ENCODE data around the gene YWHAQ. TPM values are rescaled to one million over a fixed set of nuclear protein-coding genes. Genes with fewer than 3 reads are reported as not detected.

The YWHAQ gene
- total and polyA plus RNA-seq, 4 donors, result 232 to 799 (median 587) TPM

DNA sequence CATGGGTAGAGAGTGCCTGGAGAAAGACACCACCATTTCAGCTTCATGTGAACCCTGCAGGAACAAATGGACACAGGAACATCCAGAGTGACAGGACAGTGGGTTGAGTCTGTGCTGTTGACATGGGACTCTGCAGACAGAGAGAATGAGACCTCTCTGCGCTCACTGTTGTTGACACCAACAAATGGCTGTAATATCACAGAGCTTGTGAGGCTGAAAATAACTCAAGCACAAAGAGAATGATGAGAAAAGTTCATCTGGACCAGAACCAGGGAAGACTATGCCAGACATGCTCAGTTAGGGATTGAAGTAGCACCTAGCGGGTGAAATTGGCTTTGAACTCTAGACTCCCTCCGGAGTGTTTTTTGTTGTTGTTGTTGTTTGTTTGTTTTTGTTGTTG, 37.0 kb upstream of the YWHAQ start:
- Histone ChIP-seq H3K27me3 (ENCODE audit: control insufficient read depth, insufficient read depth, low read length) (no peaks in the 10 kb centered on the region), H3K4me3 (ENCODE audit: low read depth, low read length) (no peak overlapping the region), H3K9me3 (ENCODE audit: control insufficient read depth, insufficient read depth, low read length) (no peaks in the 10 kb centered on the region), H3K36me3 (ENCODE audit: control insufficient read depth, insufficient read depth, low read length) (no peaks in the 10 kb centered on the region), H3K27ac (ENCODE audit: low read depth, low read length) (no peak overlapping the region), H3K4me1 (ENCODE audit: control insufficient read depth, insufficient read depth, low read length) (peaks cover 7% of the 10 kb centered on the region)
- 79% methylated on average over 3 of the region's 3 CpGs for WGBS (ENCODE audit: insufficient coverage)
- DNase-seq (ENCODE audit: low read depth in 4 of 6, low spot score in 6 of 6), result no peak

- Histone ChIP-seq H3K4me1 (ENCODE audit: control insufficient read depth, insufficient read depth, low read length) (peaks cover 11% of the 10 kb centered on the region), H3K27me3 (ENCODE audit: control insufficient read depth, insufficient read depth, low read length) (no peaks in the 10 kb centered on the region), H3K27ac (ENCODE audit: low read depth, low read length) (no peak overlapping the region), H3K4me3 (ENCODE audit: low read depth, low read length) (no peak overlapping the region), H3K36me3 (ENCODE audit: control insufficient read depth, insufficient read depth, low read length) (no peaks in the 10 kb centered on the region), H3K9me3 (ENCODE audit: control insufficient read depth, insufficient read depth, low read length) (no peaks in the 10 kb centered on the region)
- DNase-seq (ENCODE audit: low read depth in 4 of 6, low spot score in 6 of 6), result no peak
- 86% methylated on average over 2 of the region's 3 CpGs for WGBS (ENCODE audit: insufficient coverage)
Observed at GRCh38 chr2:9666306-9666705, 35.5 kb upstream of the YWHAQ start.

- 76% methylated on average over 6 of the region's 9 CpGs for WGBS (ENCODE audit: insufficient coverage)
Observed at GRCh38 chr2:9665898-9666297, 35.1 kb upstream of the YWHAQ start.

DNA sequence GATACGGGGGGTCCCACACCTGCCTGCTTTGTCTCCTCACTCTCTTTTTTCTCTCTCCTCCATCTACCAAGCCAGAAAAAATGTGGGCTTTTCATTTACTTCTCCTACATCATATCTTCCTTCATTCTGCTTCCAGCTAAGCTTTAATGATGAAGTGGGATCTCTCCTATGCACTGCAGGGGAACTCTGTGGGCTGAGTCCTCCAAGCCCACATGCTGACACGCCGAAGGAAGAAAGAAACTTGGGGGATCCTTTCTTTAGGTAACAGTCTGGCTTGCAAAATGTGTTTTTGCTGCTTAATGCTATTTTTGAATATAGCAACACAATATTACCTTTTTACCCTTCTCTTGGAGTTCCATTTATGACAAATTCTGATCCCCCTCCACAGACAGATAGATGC, 33.6 kb upstream of the YWHAQ start:
- Histone ChIP-seq H3K36me3 (ENCODE audit: control insufficient read depth, insufficient read depth, low read length) (no peaks in the 10 kb centered on the region), H3K27me3 (ENCODE audit: control insufficient read depth, insufficient read depth, low read length) (no peaks in the 10 kb centered on the region), H3K9me3 (ENCODE audit: control insufficient read depth, insufficient read depth, low read length) (no peaks in the 10 kb centered on the region), H3K27ac (ENCODE audit: low read depth, low read length) (no peak overlapping the region), H3K4me1 (ENCODE audit: control insufficient read depth, insufficient read depth, low read length) (peaks cover 12% of the 10 kb centered on the region), H3K4me3 (ENCODE audit: low read depth, low read length) (no peak overlapping the region)
- WGBS (ENCODE audit: insufficient coverage), result 70% methylated on average over 1 of the region's 3 CpGs
- no peak for DNase-seq (ENCODE audit: low read depth in 4 of 6, low spot score in 6 of 6)

More at GRCh38 chr2:9665898-9666297, 35.1 kb upstream of the YWHAQ start:
- Histone ChIP-seq H3K4me1 (ENCODE audit: control insufficient read depth, insufficient read depth, low read length) (peaks cover 12% of the 10 kb centered on the region), H3K9me3 (ENCODE audit: control insufficient read depth, insufficient read depth, low read length) (no peaks in the 10 kb centered on the region), H3K27ac (ENCODE audit: low read depth, low read length) (no peak overlapping the region), H3K36me3 (ENCODE audit: control insufficient read depth, insufficient read depth, low read length) (no peaks in the 10 kb centered on the region), H3K4me3 (ENCODE audit: low read depth, low read length) (no peak overlapping the region), H3K27me3 (ENCODE audit: control insufficient read depth, insufficient read depth, low read length) (no peaks in the 10 kb centered on the region)
- DNase-seq (ENCODE audit: low read depth in 4 of 6, low spot score in 6 of 6), result no peak

DNA sequence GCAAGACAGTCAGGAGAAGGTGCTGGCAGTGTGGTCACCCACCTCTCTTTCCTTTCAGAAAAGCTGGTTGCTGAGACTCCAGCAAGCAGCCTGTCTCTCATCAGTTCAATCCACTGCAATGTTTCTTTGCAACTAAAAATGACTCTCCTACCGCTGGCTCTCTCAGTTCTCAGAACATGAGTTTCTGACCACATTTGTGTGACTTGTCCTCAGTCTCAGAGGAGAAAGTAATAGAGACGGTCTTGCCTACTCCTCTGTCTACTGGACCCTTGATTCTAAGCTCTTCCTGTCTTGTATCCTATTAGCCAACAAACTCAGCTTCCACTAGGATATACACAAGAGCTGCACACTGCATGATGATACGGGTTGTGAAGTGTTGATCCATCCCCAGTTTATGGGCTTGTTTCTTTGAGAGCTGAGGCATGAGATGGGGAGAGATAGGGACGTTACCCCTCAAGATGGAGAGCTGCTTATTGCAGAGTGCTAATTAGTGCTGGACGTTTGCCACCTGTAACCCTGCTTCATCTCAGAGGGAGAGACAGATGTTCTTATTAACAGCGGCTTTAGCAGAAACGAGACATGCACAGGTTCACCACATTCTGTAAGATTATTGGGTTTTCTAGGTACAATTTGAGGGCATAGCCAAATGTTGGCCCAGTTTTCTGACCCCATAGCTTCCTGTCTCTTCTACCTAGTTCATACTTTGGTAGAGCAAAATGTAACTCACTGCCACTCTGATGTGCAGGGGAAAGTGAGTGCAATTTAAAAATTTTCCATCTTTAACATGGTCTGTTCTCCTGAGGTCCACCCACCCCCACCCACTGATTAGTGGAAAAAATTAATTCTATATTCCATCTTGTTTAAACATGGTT, 32.4 kb upstream of the YWHAQ start:
- Histone ChIP-seq H3K4me3 (ENCODE audit: low read depth, low read length) (no peak overlapping the region), H3K36me3 (ENCODE audit: control insufficient read depth, insufficient read depth, low read length) (no peaks in the 10 kb centered on the region), H3K4me1 (ENCODE audit: control insufficient read depth, insufficient read depth, low read length) (peaks cover 5% of the 10 kb centered on the region), H3K27me3 (ENCODE audit: control insufficient read depth, insufficient read depth, low read length) (no peaks in the 10 kb centered on the region), H3K9me3 (ENCODE audit: control insufficient read depth, insufficient read depth, low read length) (no peaks in the 10 kb centered on the region), H3K27ac (ENCODE audit: low read depth, low read length) (no peak overlapping the region)
- 50% methylated on average over 5 of the region's 7 CpGs for WGBS (ENCODE audit: insufficient coverage)
- DNase-seq (ENCODE audit: low read depth in 4 of 6, low spot score in 6 of 6), result no peak

GRCh38 chr2:9661261-9661660, 30.5 kb upstream of the YWHAQ start:
- H3K9me3 ChIP-seq (ENCODE audit: control insufficient read depth, insufficient read depth, low read length), result no peaks in the 10 kb centered on the region
- H3K27me3 ChIP-seq (ENCODE audit: control insufficient read depth, insufficient read depth, low read length), result no peaks in the 10 kb centered on the region
- no peaks in the 10 kb centered on the region for H3K36me3 ChIP-seq (ENCODE audit: control insufficient read depth, insufficient read depth, low read length)
- no peak for DNase-seq (ENCODE audit: low read depth in 4 of 6, low spot score in 6 of 6)
- no peak overlapping the region for H3K27ac ChIP-seq (ENCODE audit: low read depth, low read length)
- H3K4me1 ChIP-seq (ENCODE audit: control insufficient read depth, insufficient read depth, low read length), result peaks cover 5% of the 10 kb centered on the region
- no peak overlapping the region for H3K4me3 ChIP-seq (ENCODE audit: low read depth, low read length)
- WGBS (ENCODE audit: insufficient coverage), result 69% methylated on average over 8 of the region's 8 CpGs

DNA sequence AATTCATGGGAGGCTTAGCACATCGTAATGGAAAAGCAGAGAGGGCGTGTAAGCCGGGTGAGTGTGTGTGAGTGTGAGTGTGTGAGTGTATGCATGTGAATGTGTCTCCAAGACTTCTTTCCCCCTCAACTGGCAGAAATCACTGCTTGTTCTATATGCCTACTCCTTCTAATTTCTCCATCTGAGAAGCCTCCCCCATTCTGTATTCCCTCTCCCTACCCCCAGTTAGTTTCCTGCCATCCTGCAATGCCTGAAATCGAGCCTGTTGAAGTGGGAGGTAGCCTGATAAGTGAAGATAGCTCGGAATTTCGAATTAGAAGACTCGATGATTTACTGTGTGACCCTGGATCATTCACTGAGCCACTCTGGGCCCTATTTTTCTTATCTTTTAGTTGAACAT, 30.0 kb upstream of the YWHAQ start:
- Histone ChIP-seq H3K36me3 (ENCODE audit: control insufficient read depth, insufficient read depth, low read length) (no peaks in the 10 kb centered on the region), H3K27me3 (ENCODE audit: control insufficient read depth, insufficient read depth, low read length) (no peaks in the 10 kb centered on the region), H3K4me1 (ENCODE audit: control insufficient read depth, insufficient read depth, low read length) (peaks cover 5% of the 10 kb centered on the region), H3K4me3 (ENCODE audit: low read depth, low read length) (no peak overlapping the region), H3K9me3 (ENCODE audit: control insufficient read depth, insufficient read depth, low read length) (no peaks in the 10 kb centered on the region), H3K27ac (ENCODE audit: low read depth, low read length) (no peak overlapping the region)
- no CpG with 5 or more reads among the region's 7 CpGs for WGBS (ENCODE audit: insufficient coverage)
- no peak for DNase-seq (ENCODE audit: low read depth in 4 of 6, low spot score in 6 of 6)

DNA sequence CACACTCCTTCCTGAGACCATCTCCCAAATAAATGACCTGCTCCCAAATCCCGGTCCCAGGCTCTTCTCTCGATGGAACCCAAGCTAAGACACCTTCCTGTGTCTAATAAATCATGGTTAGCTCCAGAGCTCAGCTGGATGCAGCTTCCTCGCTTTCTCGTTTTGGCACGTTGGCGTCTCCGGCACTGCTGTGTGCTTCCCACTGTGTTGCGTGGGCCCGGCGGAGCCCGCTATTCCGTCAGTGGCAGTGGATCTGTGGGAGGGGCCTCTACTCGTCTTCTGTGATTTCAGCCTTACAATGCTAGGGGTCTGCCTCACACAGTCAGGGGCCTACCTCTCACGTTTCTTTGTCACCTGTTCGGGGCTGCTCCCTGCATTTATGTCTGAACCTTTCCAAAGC, 29.4 kb upstream of the YWHAQ start:
- no peaks in the 10 kb centered on the region for H3K27me3 ChIP-seq (ENCODE audit: control insufficient read depth, insufficient read depth, low read length)
- H3K4me1 ChIP-seq (ENCODE audit: control insufficient read depth, insufficient read depth, low read length), result peaks cover 5% of the 10 kb centered on the region
- no peaks in the 10 kb centered on the region for H3K36me3 ChIP-seq (ENCODE audit: control insufficient read depth, insufficient read depth, low read length)
- DNase-seq (ENCODE audit: low read depth in 4 of 6, low spot score in 6 of 6), result no peak
- WGBS (ENCODE audit: insufficient coverage), result 75% methylated on average over 15 of the region's 15 CpGs
- H3K27ac ChIP-seq (ENCODE audit: low read depth, low read length), result no peak overlapping the region
- H3K9me3 ChIP-seq (ENCODE audit: control insufficient read depth, insufficient read depth, low read length), result no peaks in the 10 kb centered on the region
- H3K4me3 ChIP-seq (ENCODE audit: low read depth, low read length), result no peak overlapping the region

- no peaks in the 10 kb centered on the region for H3K36me3 ChIP-seq (ENCODE audit: control insufficient read depth, insufficient read depth, low read length)
- DNase-seq (ENCODE audit: low read depth in 4 of 6, low spot score in 6 of 6), result no peak
- 87% methylated on average over 4 of the region's 9 CpGs for WGBS (ENCODE audit: insufficient coverage)
Observed at GRCh38 chr2:9658972-9659371, 28.2 kb upstream of the YWHAQ start.

GRCh38 chr2:9657731-9658130, 26.9 kb upstream of the YWHAQ start:
- WGBS (ENCODE audit: insufficient coverage), result no CpG with 5 or more reads among the region's 6 CpGs
- no peak for DNase-seq (ENCODE audit: low read depth in 4 of 6, low spot score in 6 of 6)
- Histone ChIP-seq H3K4me3 (ENCODE audit: low read depth, low read length) (no peak overlapping the region), H3K27ac (ENCODE audit: low read depth, low read length) (no peak overlapping the region), H3K9me3 (ENCODE audit: control insufficient read depth, insufficient read depth, low read length) (no peaks in the 10 kb centered on the region), H3K4me1 (ENCODE audit: control insufficient read depth, insufficient read depth, low read length) (peaks cover 12% of the 10 kb centered on the region), H3K27me3 (ENCODE audit: control insufficient read depth, insufficient read depth, low read length) (no peaks in the 10 kb centered on the region), H3K36me3 (ENCODE audit: control insufficient read depth, insufficient read depth, low read length) (no peaks in the 10 kb centered on the region)

More at GRCh38 chr2:9658972-9659371, 28.2 kb upstream of the YWHAQ start:
- no peak overlapping the region for H3K27ac ChIP-seq (ENCODE audit: low read depth, low read length)
- H3K27me3 ChIP-seq (ENCODE audit: control insufficient read depth, insufficient read depth, low read length), result no peaks in the 10 kb centered on the region
- H3K4me3 ChIP-seq (ENCODE audit: low read depth, low read length), result no peak overlapping the region
- H3K9me3 ChIP-seq (ENCODE audit: control insufficient read depth, insufficient read depth, low read length), result no peaks in the 10 kb centered on the region
- H3K4me1 ChIP-seq (ENCODE audit: control insufficient read depth, insufficient read depth, low read length), result peaks cover 12% of the 10 kb centered on the region

All from spinal cord (tissue), 10 donors.